Measurements from ENCODE around the gene IMMP2L.
"Not testable (repeated sequence)": the region's sequence is repeated elsewhere in the genome, so short reads cannot be mapped to it uniquely, and the experiment has no call there.

Gene IMMP2L

DNA sequence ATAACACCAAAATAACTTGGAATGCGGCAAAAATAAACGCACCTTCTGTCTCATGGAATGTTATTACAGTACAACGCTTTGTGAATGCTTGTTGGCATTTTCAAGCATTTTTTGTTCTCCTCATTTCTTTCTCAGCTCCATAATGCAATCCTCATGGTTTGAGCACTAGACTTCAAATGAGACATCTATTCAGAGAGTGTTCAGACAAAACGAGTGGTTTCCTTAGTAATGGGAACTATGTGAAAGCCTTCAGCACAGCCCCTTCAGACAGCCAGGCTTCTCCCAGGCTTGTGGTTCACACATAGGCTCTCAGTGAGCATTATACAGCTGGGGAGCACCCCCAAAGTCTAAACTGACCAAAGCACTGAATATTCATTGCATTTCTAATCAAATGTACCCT is 479.9 kb downstream of the IMMP2L start:
- Histone ChIP-seq H3K4me1 (ENCODE audit: control insufficient read depth in 1 of 2, insufficient read depth in 2 of 2, low read length in 2 of 2) (no peaks in the 10 kb centered on the region), H3K9me3 (ENCODE audit: control insufficient read depth in 1 of 2, low read length in 2 of 2) (no peaks in the 10 kb centered on the region), H3K4me3 (ENCODE audit: low read depth in 1 of 2, low read length in 2 of 2) (no peak overlapping the region), H3K27ac (ENCODE audit: low read length) (no peak overlapping the region), H3K36me3 (ENCODE audit: control insufficient read depth in 1 of 2, insufficient read depth in 2 of 2, low read length in 2 of 2) (no peaks in the 10 kb centered on the region), H3K27me3 (ENCODE audit: low read depth, low read length) (no peaks in the 10 kb centered on the region)

DNA sequence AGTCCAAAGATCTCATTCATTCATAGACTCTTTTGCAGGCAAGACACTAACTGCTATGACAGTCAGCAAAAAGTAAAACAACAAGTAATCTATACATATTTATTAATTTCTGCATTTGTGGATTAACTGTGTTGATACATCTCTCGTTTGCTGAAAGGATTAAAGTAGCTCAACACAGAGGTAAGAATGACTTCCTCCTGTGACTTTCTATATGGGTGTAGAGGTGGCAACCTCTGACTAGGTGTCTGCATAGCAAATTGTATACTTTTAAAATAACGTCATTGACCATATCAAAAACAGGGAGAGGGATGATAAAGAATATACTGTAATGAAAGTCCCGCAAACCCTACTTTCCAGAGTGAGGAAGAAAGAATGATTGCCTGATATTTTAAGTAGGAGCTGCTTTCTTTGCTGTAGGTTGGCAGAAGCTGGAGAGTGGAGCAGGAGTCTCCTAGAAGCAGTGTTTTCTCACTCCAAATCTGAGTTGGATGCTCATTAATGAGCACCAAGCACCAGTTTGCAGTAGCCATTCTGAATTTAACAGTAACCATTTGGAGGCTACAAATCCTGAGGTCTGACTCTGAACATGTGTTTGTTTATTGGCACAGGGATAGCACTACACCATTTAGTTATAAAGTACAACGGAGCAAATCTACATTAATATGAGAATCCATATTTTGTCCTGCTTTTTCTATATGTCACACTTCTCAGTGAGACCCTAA is 480.6 kb downstream of the IMMP2L start:
- Histone ChIP-seq H3K9me3 (ENCODE audit: control insufficient read depth in 1 of 2, low read length in 2 of 2) (no peaks in the 10 kb centered on the region), H3K27ac (ENCODE audit: low read length) (no peak overlapping the region), H3K36me3 (ENCODE audit: control insufficient read depth in 1 of 2, insufficient read depth in 2 of 2, low read length in 2 of 2) (no peaks in the 10 kb centered on the region), H3K4me3 (ENCODE audit: low read depth in 1 of 2, low read length in 2 of 2) (no peak overlapping the region), H3K4me1 (ENCODE audit: control insufficient read depth in 1 of 2, insufficient read depth in 2 of 2, low read length in 2 of 2) (no peaks in the 10 kb centered on the region), H3K27me3 (ENCODE audit: low read depth, low read length) (no peaks in the 10 kb centered on the region)

DNA sequence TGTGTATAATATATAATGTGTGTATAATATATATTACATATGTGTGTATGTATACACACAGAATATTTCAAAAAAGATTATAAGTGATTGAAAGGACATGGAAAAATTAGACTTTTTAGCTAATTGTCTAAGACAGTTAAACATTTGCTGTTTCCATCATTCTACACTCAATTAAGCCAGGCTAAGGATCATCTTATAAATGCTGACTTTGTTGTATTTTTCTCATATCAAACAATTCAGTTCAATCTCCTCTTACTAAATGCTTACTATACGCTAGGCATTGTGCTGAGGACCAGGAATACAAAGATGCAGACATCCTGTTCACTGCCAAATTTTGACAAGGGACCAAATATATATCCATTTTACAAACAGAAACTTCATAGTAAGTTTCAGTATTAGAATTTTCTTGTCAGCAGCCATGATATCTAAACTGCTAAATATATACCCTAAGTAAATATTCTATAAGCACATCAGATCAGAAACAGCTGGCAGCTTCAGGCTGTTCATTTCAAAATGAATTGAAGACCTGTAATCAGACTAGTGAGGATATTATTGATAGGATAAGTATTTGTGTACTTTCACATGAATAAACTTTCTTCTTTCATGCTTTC is 481.7 kb downstream of the IMMP2L start:
- H3K4me1 ChIP-seq (ENCODE audit: control insufficient read depth in 1 of 2, insufficient read depth in 2 of 2, low read length in 2 of 2): no peaks in the 10 kb centered on the region
- no peaks in the 10 kb centered on the region for H3K9me3 ChIP-seq (ENCODE audit: control insufficient read depth in 1 of 2, low read length in 2 of 2)
- H3K36me3 ChIP-seq (ENCODE audit: control insufficient read depth in 1 of 2, insufficient read depth in 2 of 2, low read length in 2 of 2): no peaks in the 10 kb centered on the region
- no peak overlapping the region for H3K4me3 ChIP-seq (ENCODE audit: low read depth in 1 of 2, low read length in 2 of 2)
- no peaks in the 10 kb centered on the region for H3K27me3 ChIP-seq (ENCODE audit: low read depth, low read length)
- no peak overlapping the region for H3K27ac ChIP-seq (ENCODE audit: low read length)

DNA sequence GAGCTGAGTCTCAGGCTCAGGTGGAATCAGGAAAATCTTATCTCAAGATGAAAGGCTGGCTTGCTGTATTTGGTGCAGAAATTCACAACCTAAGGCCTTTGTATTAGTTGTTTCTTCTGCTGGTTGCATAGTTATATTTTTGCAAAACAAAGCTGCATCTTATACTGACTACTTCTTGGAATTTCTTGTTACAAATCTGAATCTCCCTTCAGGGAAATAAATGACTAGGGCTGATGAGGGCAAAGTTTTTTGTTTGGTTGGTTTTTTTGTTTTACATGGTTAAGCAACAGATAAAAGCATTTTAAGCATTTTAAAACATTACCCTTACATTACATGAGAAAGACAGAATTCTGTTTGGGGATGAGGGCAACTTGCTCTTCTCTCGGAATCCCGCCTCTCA is 485.3 kb downstream of the IMMP2L start:
- Histone ChIP-seq H3K9me3 (ENCODE audit: control insufficient read depth in 1 of 2, low read length in 2 of 2) (no peaks in the 10 kb centered on the region), H3K4me3 (ENCODE audit: low read depth in 1 of 2, low read length in 2 of 2) (no peak overlapping the region), H3K4me1 (ENCODE audit: control insufficient read depth in 1 of 2, insufficient read depth in 2 of 2, low read length in 2 of 2) (peaks cover 0 to 8% of the 10 kb centered on the region in 2 donors), H3K27ac (ENCODE audit: low read length) (no peak overlapping the region), H3K36me3 (ENCODE audit: control insufficient read depth in 1 of 2, insufficient read depth in 2 of 2, low read length in 2 of 2) (no peaks in the 10 kb centered on the region), H3K27me3 (ENCODE audit: low read depth, low read length) (no peaks in the 10 kb centered on the region)

DNA sequence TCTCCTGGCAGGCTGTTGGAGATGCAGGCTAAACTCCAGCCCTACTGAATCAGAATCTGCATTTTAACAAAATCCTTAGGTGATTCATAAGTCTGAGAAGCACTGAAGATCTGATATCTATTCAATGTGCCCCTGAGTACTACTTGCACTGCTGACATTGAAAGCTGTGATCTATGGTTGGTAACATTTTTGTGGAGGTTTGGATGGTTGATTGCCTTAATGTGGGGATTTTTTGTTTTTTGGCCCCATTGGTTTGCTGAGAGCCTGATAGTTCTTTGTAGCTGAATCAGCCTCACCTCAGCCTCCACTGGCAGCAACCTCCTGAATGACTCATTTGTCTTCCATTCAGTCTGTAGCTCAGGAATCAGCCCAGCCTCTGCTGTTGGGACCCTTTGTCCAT is 486.1 kb downstream of the IMMP2L start:
- Histone ChIP-seq H3K4me1 (ENCODE audit: control insufficient read depth in 1 of 2, insufficient read depth in 2 of 2, low read length in 2 of 2) (peaks cover 0 to 8% of the 10 kb centered on the region in 2 donors), H3K9me3 (ENCODE audit: control insufficient read depth in 1 of 2, low read length in 2 of 2) (no peaks in the 10 kb centered on the region), H3K36me3 (ENCODE audit: control insufficient read depth in 1 of 2, insufficient read depth in 2 of 2, low read length in 2 of 2) (no peaks in the 10 kb centered on the region), H3K4me3 (ENCODE audit: low read depth in 1 of 2, low read length in 2 of 2) (no peak overlapping the region), H3K27me3 (ENCODE audit: low read depth, low read length) (no peaks in the 10 kb centered on the region), H3K27ac (ENCODE audit: low read length) (no peak overlapping the region)

DNA sequence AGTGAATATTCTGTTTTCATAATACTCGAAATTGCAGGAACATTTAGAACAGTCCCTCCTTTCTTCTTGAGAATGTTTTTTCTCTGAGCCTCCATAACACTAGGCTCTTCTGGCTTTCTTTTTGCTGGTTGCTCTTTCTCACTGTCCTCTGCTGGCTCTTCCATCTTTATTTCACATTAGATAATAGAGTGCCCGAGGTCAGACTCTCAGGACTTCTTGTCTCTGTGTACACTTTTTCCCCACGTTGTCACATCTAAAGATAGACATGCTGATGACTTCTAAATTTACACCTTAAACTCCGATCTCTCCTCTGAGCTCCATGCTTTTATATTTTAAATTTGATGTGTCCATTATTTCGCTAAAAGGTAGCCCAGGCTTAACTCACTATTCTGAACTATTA is 486.8 kb downstream of the IMMP2L start:
- Histone ChIP-seq H3K4me1 (ENCODE audit: control insufficient read depth in 1 of 2, insufficient read depth in 2 of 2, low read length in 2 of 2) (peaks cover 0 to 8% of the 10 kb centered on the region in 2 donors), H3K36me3 (ENCODE audit: control insufficient read depth in 1 of 2, insufficient read depth in 2 of 2, low read length in 2 of 2) (no peaks in the 10 kb centered on the region), H3K4me3 (ENCODE audit: low read depth in 1 of 2, low read length in 2 of 2) (no peak overlapping the region), H3K27ac (ENCODE audit: low read length) (no peak overlapping the region), H3K27me3 (ENCODE audit: low read depth, low read length) (no peaks in the 10 kb centered on the region), H3K9me3 (ENCODE audit: control insufficient read depth in 1 of 2, low read length in 2 of 2) (no peaks in the 10 kb centered on the region)

DNA sequence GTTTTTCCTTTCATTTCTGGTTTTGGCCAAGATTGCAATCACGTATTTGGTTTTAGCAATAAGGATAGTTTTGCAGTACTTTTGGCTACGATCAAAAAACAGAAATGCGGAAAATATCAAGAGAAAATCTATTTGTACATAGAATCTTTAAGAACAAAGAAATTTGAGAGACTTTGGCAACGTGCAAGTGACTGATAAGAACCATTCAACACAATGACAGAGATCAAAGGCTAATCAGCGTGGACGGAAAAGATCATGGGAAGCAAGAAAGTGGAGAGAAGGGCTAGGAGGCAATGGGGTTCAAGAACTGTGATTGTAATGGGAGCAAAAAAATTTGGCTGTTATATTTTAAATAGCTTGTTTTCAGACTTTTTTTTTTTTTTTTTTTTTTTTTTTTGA is 487.5 kb downstream of the IMMP2L start:
- H3K27me3 ChIP-seq (ENCODE audit: low read depth, low read length): no peaks in the 10 kb centered on the region
- H3K4me3 ChIP-seq (ENCODE audit: low read depth in 1 of 2, low read length in 2 of 2): no peak overlapping the region
- no peaks in the 10 kb centered on the region for H3K9me3 ChIP-seq (ENCODE audit: control insufficient read depth in 1 of 2, low read length in 2 of 2)

DNA sequence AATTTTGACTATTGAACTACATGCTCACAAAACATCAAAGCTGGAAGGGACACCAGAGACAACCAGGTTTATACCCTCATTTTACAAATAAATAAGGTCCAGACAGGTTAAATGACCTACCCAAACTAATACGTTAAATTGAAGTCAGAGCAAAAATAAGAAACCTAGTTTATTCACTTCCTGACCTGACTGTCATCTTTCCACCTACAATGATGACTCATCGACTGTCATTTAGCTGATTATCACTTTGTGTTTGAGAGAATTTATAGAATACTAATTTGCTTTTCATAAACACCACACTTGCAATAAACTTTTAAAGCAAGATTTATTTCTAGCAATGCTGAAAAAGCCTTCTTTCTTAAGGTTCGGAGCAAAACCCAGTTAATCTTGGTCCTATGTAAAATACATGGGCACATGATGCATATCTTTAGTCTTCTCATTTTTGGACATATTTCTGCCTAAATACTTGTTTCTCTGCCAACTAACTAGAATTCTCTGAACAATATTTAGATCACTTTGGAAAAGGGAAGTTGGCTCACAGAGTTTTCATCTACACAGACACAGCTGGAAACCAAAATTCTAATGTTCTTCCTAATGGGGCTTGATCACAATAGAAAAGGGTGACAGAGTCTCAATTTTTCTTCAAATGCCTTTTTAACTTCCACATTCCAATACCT is 488.1 kb downstream of the IMMP2L start:
- H3K9me3 ChIP-seq (ENCODE audit: control insufficient read depth in 1 of 2, low read length in 2 of 2): no peaks in the 10 kb centered on the region
- no peaks in the 10 kb centered on the region for H3K36me3 ChIP-seq (ENCODE audit: control insufficient read depth in 1 of 2, insufficient read depth in 2 of 2, low read length in 2 of 2)
- H3K4me1 ChIP-seq (ENCODE audit: control insufficient read depth in 1 of 2, insufficient read depth in 2 of 2, low read length in 2 of 2): peaks cover 0 to 8% of the 10 kb centered on the region in 2 donors
- H3K4me3 ChIP-seq (ENCODE audit: low read depth in 1 of 2, low read length in 2 of 2): no peak overlapping the region
- no peak overlapping the region for H3K27ac ChIP-seq (ENCODE audit: low read length)
- H3K27me3 ChIP-seq (ENCODE audit: low read depth, low read length): no peaks in the 10 kb centered on the region

More for the DNA sequence above, 487.5 kb downstream of the IMMP2L start:
- Histone ChIP-seq H3K36me3 (ENCODE audit: control insufficient read depth in 1 of 2, insufficient read depth in 2 of 2, low read length in 2 of 2) (no peaks in the 10 kb centered on the region), H3K4me1 (ENCODE audit: control insufficient read depth in 1 of 2, insufficient read depth in 2 of 2, low read length in 2 of 2) (peaks cover 0 to 8% of the 10 kb centered on the region in 2 donors), H3K27ac (ENCODE audit: low read length) (no peak overlapping the region)

DNA sequence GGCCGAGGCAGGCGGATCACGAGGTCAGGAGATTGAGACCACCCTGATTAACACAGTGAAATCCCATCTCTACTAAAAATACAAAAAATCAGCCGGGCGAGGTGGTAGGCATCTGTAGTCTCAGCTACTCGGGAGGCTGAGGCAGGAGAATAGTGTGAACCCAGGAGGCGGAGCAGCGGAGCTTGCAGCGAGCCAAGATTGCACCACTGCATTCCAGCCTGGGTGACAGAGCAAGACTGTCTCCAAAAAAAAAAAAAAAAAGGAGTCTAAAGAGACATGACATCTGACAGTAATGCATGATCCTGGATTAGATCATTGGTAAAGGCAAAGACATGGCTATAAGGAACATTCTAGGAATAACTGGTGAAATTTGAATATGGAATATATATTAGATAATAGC is 489.6 kb downstream of the IMMP2L start:
- H3K9me3 ChIP-seq (ENCODE audit: control insufficient read depth in 1 of 2, low read length in 2 of 2); H3K4me1 ChIP-seq (ENCODE audit: control insufficient read depth in 1 of 2, insufficient read depth in 2 of 2, low read length in 2 of 2); H3K27ac ChIP-seq (ENCODE audit: low read length); H3K27me3 ChIP-seq (ENCODE audit: low read depth, low read length); H3K36me3 ChIP-seq (ENCODE audit: control insufficient read depth in 1 of 2, insufficient read depth in 2 of 2, low read length in 2 of 2); H3K4me3 ChIP-seq (ENCODE audit: low read depth in 1 of 2, low read length in 2 of 2): not testable (repeated sequence)

DNA sequence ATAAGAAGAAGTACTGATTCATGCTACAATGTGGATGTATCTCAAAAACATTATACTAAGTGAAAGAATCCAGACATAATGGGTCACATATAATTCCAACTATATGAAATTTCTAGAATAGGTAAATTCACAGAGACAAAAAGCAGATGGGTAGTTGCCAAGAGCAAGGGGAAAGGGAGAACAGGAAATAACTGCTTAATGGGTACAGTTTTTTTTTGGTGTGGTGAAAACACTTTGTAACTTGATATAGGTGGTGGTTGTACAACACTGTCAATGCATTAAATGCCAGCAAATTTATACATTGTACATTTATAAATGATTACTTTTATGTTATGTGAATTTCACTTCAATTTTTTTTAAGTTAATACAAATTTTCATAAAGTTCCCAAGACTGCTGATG is 490.7 kb downstream of the IMMP2L start:
- Histone ChIP-seq H3K4me3 (ENCODE audit: low read depth in 1 of 2, low read length in 2 of 2) (no peak overlapping the region), H3K27me3 (ENCODE audit: low read depth, low read length) (no peaks in the 10 kb centered on the region), H3K27ac (ENCODE audit: low read length) (no peak overlapping the region), H3K4me1 (ENCODE audit: control insufficient read depth in 1 of 2, insufficient read depth in 2 of 2, low read length in 2 of 2) (peaks cover 0 to 8% of the 10 kb centered on the region in 2 donors), H3K9me3 (ENCODE audit: control insufficient read depth in 1 of 2, low read length in 2 of 2) (no peaks in the 10 kb centered on the region), H3K36me3 (ENCODE audit: control insufficient read depth in 1 of 2, insufficient read depth in 2 of 2, low read length in 2 of 2) (no peaks in the 10 kb centered on the region)

DNA sequence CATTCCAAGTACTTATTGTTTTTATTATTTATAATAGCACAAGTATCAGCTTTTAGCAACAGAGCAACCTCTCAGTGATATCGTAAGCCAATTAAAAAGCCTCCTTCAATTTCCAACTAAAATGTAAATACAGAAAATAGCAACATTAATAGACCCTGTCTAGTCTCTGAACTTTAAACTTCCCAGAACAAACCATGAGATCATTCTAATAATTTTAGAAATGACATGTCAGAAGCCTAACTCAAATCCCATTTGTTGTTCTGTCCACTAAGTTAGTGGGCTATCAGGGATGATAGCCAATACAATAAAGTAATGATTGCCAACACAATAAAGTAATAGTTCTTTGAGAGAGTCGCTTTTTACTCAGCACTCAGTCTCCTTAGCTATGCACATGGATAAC is 493.7 kb downstream of the IMMP2L start:
- Histone ChIP-seq H3K36me3 (ENCODE audit: control insufficient read depth in 1 of 2, insufficient read depth in 2 of 2, low read length in 2 of 2) (no peaks in the 10 kb centered on the region), H3K27me3 (ENCODE audit: low read depth, low read length) (no peaks in the 10 kb centered on the region), H3K4me3 (ENCODE audit: low read depth in 1 of 2, low read length in 2 of 2) (no peak overlapping the region), H3K4me1 (ENCODE audit: control insufficient read depth in 1 of 2, insufficient read depth in 2 of 2, low read length in 2 of 2) (no peaks in the 10 kb centered on the region), H3K27ac (ENCODE audit: low read length) (no peak overlapping the region), H3K9me3 (ENCODE audit: control insufficient read depth in 1 of 2, low read length in 2 of 2) (no peaks in the 10 kb centered on the region)

Data from muscle layer of duodenum (tissue), 2 donors.